Uterus (tissue), 2 donors: ENCODE data around the gene PRSS12.

ENCODE experiments used
- CTCF ChIP-seq, 4 experiments: fragments of 200-600 bp in 2 of 4; fragments of 450-650 bp in 2 of 4; sonication (generic) in 2 of 4; IDR thresholded peaks; one replicate each; pipeline ENCODE4 v1.5.1; 2016 to 2019; ENCODE audit warnings: antibody characterized with exemption in 4 of 4, mild to moderate bottlenecking in 2 of 4, moderate library complexity in 1 of 4
- POLR2A ChIP-seq, 2 donors: fragments of 450-650 bp; IDR thresholded peaks; one replicate each; pipeline ENCODE4 v1.6.1; 2016; ENCODE audit warnings: antibody characterized with exemption in 2 of 2, mild to moderate bottlenecking in 1 of 2, moderate library complexity in 1 of 2

- TF ChIP-seq CTCF (IDR thresholded peaks at IDR 0.05) (no peak), POLR2A (IDR thresholded peaks at IDR 0.05) (no peak)
These were observed 3.9 kb upstream of the PRSS12 start for GRCh38 chr4:118356731-118357130.
